Calu3 (cell line): ENCODE measurements around the gene APEX1. TPM values are rescaled to one million over a fixed set of nuclear protein-coding genes. Genes with fewer than 3 reads are reported as not detected.
A peak's percentile ranks its signal among the peaks of the same experiment; 100 is the strongest.

Source experiments
- BruUV-seq: library from RNA; stranded (reverse); fragments of 400-500 nt; replicated peaks from 2 replicates; lab custom pipeline; 2021; lab: Mats Ljungman, UMichigan
- CTCF ChIA-PET: fragments of 300-600 bp; sonication (Branson Sonifier 250); formaldehyde crosslinking; loops from one replicate; lab custom pipeline; 2022; ENCODE audit warnings: antibody characterized with exemption; lab: Charles Lee
- DNase-seq: peaks from one replicate; pipeline ENCODE4 v3.0.0; 2022
- H3K27ac Mint-ChIP-seq: one replicate; pipeline ENCODE4 v1.8.0; 2022; ENCODE audit warnings: mixed read lengths; ENCODE audit not compliant: unreplicated experiment
- H3K27me3 Mint-ChIP-seq: one replicate; pipeline ENCODE4 v1.8.0; 2022; ENCODE audit warnings: mixed read lengths; ENCODE audit not compliant: unreplicated experiment
- H3K36me3 Mint-ChIP-seq: one replicate; pipeline ENCODE4 v1.8.0; 2022; ENCODE audit warnings: mild to moderate bottlenecking, moderate library complexity, mixed read lengths; ENCODE audit not compliant: insufficient read depth, unreplicated experiment
- H3K4me1 Mint-ChIP-seq: one replicate; pipeline ENCODE4 v1.8.0; 2022; ENCODE audit warnings: mild to moderate bottlenecking, low read depth, mixed read lengths; ENCODE audit not compliant: unreplicated experiment
- H3K4me3 Mint-ChIP-seq: one replicate; pipeline ENCODE4 v1.8.0; 2022; ENCODE audit warnings: mild to moderate bottlenecking, low read depth, moderate library complexity, mixed read lengths; ENCODE audit not compliant: unreplicated experiment
- H3K9me3 Mint-ChIP-seq: one replicate; pipeline ENCODE4 v1.8.0; 2022; ENCODE audit warnings: low read depth, mixed read lengths; ENCODE audit not compliant: unreplicated experiment
- CTCF ChIP-seq: fragments of 200-600 bp; IDR thresholded peaks from one replicate; pipeline ENCODE4 v1.8.0; 2022; ENCODE audit warnings: antibody characterized with exemption; ENCODE audit not compliant: unreplicated experiment
- intact Hi-C: fragments of 100-400 bp; cut with micrococcal nuclease; formaldehyde crosslinking; loops from one replicate; pipeline ENCODE4 v1.10.0; 2022; ENCODE audit not compliant: unreplicated experiment
- total RNA-seq: library from RNA; stranded (reverse); gene quantifications from 2 replicates; pipeline ENCODE4 v1.2.3, GENCODE V29; 2022

Gene APEX1
- total RNA-seq, 1 experiment from 2014 or later: 205 TPM

GRCh38 chr14:20422886-20423285 is 32.1 kb upstream of the APEX1 start:
- H3K27me3 Mint-ChIP-seq: no peaks in the 10 kb centered on the region
- no peak for DNase-seq
- BruUV-seq: no TSS peak
- no peak overlapping the region for H3K4me3 Mint-ChIP-seq
- peaks cover under 1% of the 10 kb centered on the region for H3K36me3 Mint-ChIP-seq
- peaks cover 41% of the 10 kb centered on the region for H3K4me1 Mint-ChIP-seq
- intact Hi-C loops: no loop called here
- H3K27ac Mint-ChIP-seq: no peak overlapping the region
- CTCF ChIA-PET: no interaction called here
- no peak for TF ChIP-seq CTCF
- H3K9me3 Mint-ChIP-seq: peaks cover 2% of the 10 kb centered on the region

GRCh38 chr14:20424851-20425250 is 30.2 kb upstream of the APEX1 start:
- TF ChIP-seq CTCF: no peak
- H3K4me3 Mint-ChIP-seq: no peak overlapping the region
- CTCF ChIA-PET: no interaction called here

GRCh38 chr14:20427231-20428009 is 27.6 kb upstream of the APEX1 start:
- CTCF ChIA-PET: no interaction called here
- Mint-ChIP-seq H3K4me3 (no peak overlapping the region), H3K27me3 (no peaks in the 10 kb centered on the region), H3K27ac (peak overlapping the region; percentile 22), H3K4me1 (peaks cover 29% of the 10 kb centered on the region), H3K36me3 (no peaks in the 10 kb centered on the region), H3K9me3 (peaks cover 2% of the 10 kb centered on the region)
- no peak for TF ChIP-seq CTCF
- no peak for DNase-seq
- TSS peak; percentile 26 for BruUV-seq
- intact Hi-C loops: no loop called here

More at GRCh38 chr14:20424851-20425250, 30.2 kb upstream of the APEX1 start:
- DNase-seq: no peak
- BruUV-seq: no TSS peak
- no peaks in the 10 kb centered on the region for H3K36me3 Mint-ChIP-seq
- intact Hi-C loops: no loop called here
- peaks cover 2% of the 10 kb centered on the region for H3K9me3 Mint-ChIP-seq
- peaks cover 29% of the 10 kb centered on the region for H3K4me1 Mint-ChIP-seq
- no peaks in the 10 kb centered on the region for H3K27me3 Mint-ChIP-seq
- H3K27ac Mint-ChIP-seq: no peak overlapping the region

DNA sequence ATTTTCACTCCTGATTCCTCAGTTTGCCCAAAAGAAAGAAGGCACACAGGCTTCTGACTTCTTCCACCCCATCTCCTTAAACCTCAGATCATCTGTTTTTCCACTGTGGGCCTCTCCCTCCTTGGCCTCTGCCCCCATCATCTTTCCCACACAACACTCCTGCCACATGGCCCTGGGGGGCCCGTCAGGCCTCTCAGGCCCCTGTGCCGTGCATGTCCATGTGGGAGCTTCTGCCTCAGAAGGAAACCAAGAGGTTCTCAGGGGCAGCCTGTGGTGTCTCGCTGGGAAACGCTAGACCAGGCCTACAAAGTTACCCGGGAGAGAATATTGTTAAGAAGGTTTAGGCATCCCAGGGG is 27.0 kb upstream of the APEX1 start:
- BruUV-seq: no TSS peak
- H3K27me3 Mint-ChIP-seq: no peaks in the 10 kb centered on the region

More for the DNA sequence above, 27.0 kb upstream of the APEX1 start:
- peaks cover 29% of the 10 kb centered on the region for H3K4me1 Mint-ChIP-seq
- peak overlapping the region; percentile 22 for H3K27ac Mint-ChIP-seq
- DNase-seq: no peak
- peaks cover 2% of the 10 kb centered on the region for H3K9me3 Mint-ChIP-seq
- no peaks in the 10 kb centered on the region for H3K36me3 Mint-ChIP-seq
- CTCF ChIA-PET: no interaction called here
- no peak for TF ChIP-seq CTCF
- no peak overlapping the region for H3K4me3 Mint-ChIP-seq
- intact Hi-C loops: no loop called here
